GM12891 (cell line): ENCODE measurements around the gene GLIS2.

Experiments used
- PAX5 ChIP-seq: IDR thresholded peaks from 2 replicates; pipeline ENCODE4 v1.6.1; 2011; ENCODE audit warnings: low read length, moderate library complexity, mild to moderate bottlenecking; ENCODE audit not compliant: insufficient read depth, severe bottlenecking
- POLR2A ChIP-seq: IDR thresholded peaks from 2 replicates; pipeline ENCODE4 v1.6.1; 2011; ENCODE audit warnings: low read depth, low read length, control low read depth
- POLR2AphosphoS5 ChIP-seq: IDR thresholded peaks from 2 replicates; pipeline ENCODE4 v1.6.1; 2011; ENCODE audit warnings: low read depth, low read length, control low read depth
- POU2F2 ChIP-seq: IDR thresholded peaks from 2 replicates; pipeline ENCODE4 v1.6.1; 2011; ENCODE audit warnings: low read depth, mild to moderate bottlenecking, control low read depth, low read length, moderate library complexity
- SPI1 ChIP-seq: IDR thresholded peaks from 2 replicates; pipeline ENCODE4 v1.6.1; 2011; ENCODE audit warnings: low read depth, low read length, control low read depth
- TAF1 ChIP-seq: IDR thresholded peaks from 2 replicates; pipeline ENCODE4 v1.6.1; 2011; ENCODE audit warnings: low read depth, low read length, control low read depth

GRCh38 chr16:4336701-4337539 lies 21.1 kb downstream of the GLIS2 start:
- no peak for TF ChIP-seq POLR2AphosphoS5
- no peak for TF ChIP-seq POLR2A
- no peak for TF ChIP-seq TAF1
- TF ChIP-seq SPI1: no peak
- TF ChIP-seq POU2F2: no peak
- TF ChIP-seq PAX5: no peak
